H1 (cell line): Measurements from ENCODE around the gene RWDD1. TPM values are rescaled to one million over a fixed set of nuclear protein-coding genes. Genes with fewer than 3 reads are reported as not detected.

Experiments used
- CTCF ChIA-PET: fragments of 300-600 bp; sonication (Branson Sonifier 250); formaldehyde crosslinking; loops from one replicate; lab custom pipeline; 2021; ENCODE audit not compliant: partially characterized antibody; lab: Charles Lee
- POLR2A ChIA-PET: fragments of 300-600 bp; sonication (Branson Sonifier 250); formaldehyde crosslinking; loops from one replicate; lab custom pipeline; 2021; ENCODE audit warnings: inconsistent platforms; ENCODE audit not compliant: partially characterized antibody; lab: Charles Lee
- DNase-seq, 2 experiments: peaks; one replicate each; pipeline versions ENCODE4 v3.0.0 to v3.0.0-alpha.2; 2010 to 2022; ENCODE audit warnings: low spot score in 2 of 2, low read depth in 1 of 2, mixed read lengths in 1 of 2
- FAIRE-seq: peaks from 2 replicates; lab custom pipeline; 2011; peaks lifted over from hg19 to GRCh38; lab: Jason Lieb, UNC
- H2AFZ ChIP-seq: 2 replicates; pipeline ENCODE4 v1.8.1; 2012; ENCODE audit warnings: low read length, inconsistent platforms
- H2AK5ac ChIP-seq: 2 replicates; pipeline ENCODE4 v1.6.1; 2013; ENCODE audit warnings: low read depth, low read length
- H2BK120ac ChIP-seq: replicated peaks from 2 replicates; pipeline ENCODE3; 2013; ENCODE audit warnings: low read depth, low read length, inconsistent platforms
- H2BK12ac ChIP-seq: 2 replicates; pipeline ENCODE4 v1.6.1; 2013; ENCODE audit warnings: low read depth, low read length
- H2BK15ac ChIP-seq: 2 replicates; pipeline ENCODE4 v1.6.1; 2013; ENCODE audit warnings: low read length
- H2BK20ac ChIP-seq: 2 replicates; pipeline ENCODE4 v1.6.1; 2013; ENCODE audit warnings: low read length
- H2BK5ac ChIP-seq: 2 replicates; pipeline ENCODE4 v1.6.1; 2013; ENCODE audit warnings: low read depth, low read length
- H3K14ac ChIP-seq: 2 replicates; pipeline ENCODE4 v1.6.1; 2013; ENCODE audit warnings: inconsistent platforms; ENCODE audit not compliant: insufficient read length
- H3K18ac ChIP-seq: 2 replicates; pipeline ENCODE4 v1.6.1; 2013; ENCODE audit warnings: low read length; ENCODE audit errors: extremely low read depth
- H3K23ac ChIP-seq: 2 replicates; pipeline ENCODE4 v1.6.1; 2013; ENCODE audit warnings: inconsistent platforms; ENCODE audit not compliant: insufficient read length
- H3K23me2 ChIP-seq: 2 replicates; pipeline ENCODE4 v1.6.1; 2013; ENCODE audit warnings: low read depth, low read length
- H3K27ac ChIP-seq: 2 replicates; pipeline ENCODE4 v1.6.1; 2011; ENCODE audit warnings: low read depth, low read length, inconsistent platforms
- H3K27me3 ChIP-seq, 4 experiments: replicated peaks in 1 of 4; 1 replicate in 1 of 4; 2 replicates in 3 of 4; pipeline versions ENCODE4 v1.6.1 to v1.8.1; 2011 to 2013; ENCODE audit warnings: low read length in 3 of 4, mild to moderate bottlenecking in 3 of 4, inconsistent platforms in 2 of 4, mixed read lengths in 2 of 4, moderate library complexity in 1 of 4; ENCODE audit not compliant: control insufficient read depth in 3 of 4, insufficient read depth in 3 of 4; ENCODE audit errors: extremely low read depth in 1 of 4
- H3K36me3 ChIP-seq, 4 experiments: 2 replicates each; pipeline versions ENCODE4 v1.6.1 to v1.8.1; 2011 to 2013; ENCODE audit warnings: mild to moderate bottlenecking in 4 of 4, low read length in 3 of 4, moderate library complexity in 2 of 4, control low read depth in 1 of 4, inconsistent platforms in 1 of 4; ENCODE audit not compliant: insufficient read depth in 4 of 4, control insufficient read depth in 2 of 4
- H3K4ac ChIP-seq: replicated peaks from 2 replicates; pipeline ENCODE3; 2013; ENCODE audit warnings: low read length, low read depth, mixed read lengths, inconsistent platforms; ENCODE audit not compliant: insufficient read length
- H3K4me1 ChIP-seq, 4 experiments: replicated peaks in 1 of 4; 1 replicate in 1 of 4; 2 replicates in 3 of 4; pipeline versions ENCODE4 v1.6.1 to v1.8.1; 2011 to 2013; ENCODE audit warnings: low read length in 3 of 4, inconsistent platforms in 2 of 4, mixed read lengths in 1 of 4; ENCODE audit not compliant: insufficient read depth in 4 of 4, control insufficient read depth in 3 of 4
- H3K4me2 ChIP-seq, 2 experiments: 2 replicates each; pipeline versions ENCODE4 v1.6.1 to v1.8.1; 2011 to 2013; ENCODE audit warnings: low read depth in 2 of 2, low read length in 2 of 2, control low read depth in 1 of 2, inconsistent platforms in 1 of 2, mild to moderate bottlenecking in 1 of 2; ENCODE audit not compliant: insufficient read depth in 1 of 2
- H3K4me3 ChIP-seq, 4 experiments: fragments of 200-600, 300-600 bp in 1 of 4; sonication (generic), shearing (Covaris generic), sonication (Bioruptor Twin) in 1 of 4; 2 replicates each; pipeline versions ENCODE4 v1.5.1 to v1.8.1; 2011 to 2016; ENCODE audit warnings: low read length in 4 of 4, low read depth in 3 of 4, control low read depth in 2 of 4, inconsistent platforms in 2 of 4, mild to moderate bottlenecking in 2 of 4, mixed read lengths in 1 of 4, moderate library complexity in 1 of 4; ENCODE audit not compliant: insufficient read depth in 2 of 4; ENCODE audit errors: extremely low read depth in 1 of 4
- H3K56ac ChIP-seq: replicated peaks from 2 replicates; pipeline ENCODE3; 2013; ENCODE audit warnings: low read depth, mild to moderate bottlenecking, mixed read lengths, low read length, inconsistent platforms; ENCODE audit not compliant: insufficient read length
- H3K79me1 ChIP-seq: 2 replicates; pipeline ENCODE4 v1.6.1; 2013; ENCODE audit warnings: low read depth, low read length, control low read depth
- H3K79me2 ChIP-seq, 2 experiments: 2 replicates each; pipeline versions ENCODE4 v1.6.1 to v1.8.1; 2012 to 2013; ENCODE audit warnings: low read length in 2 of 2, mild to moderate bottlenecking in 2 of 2, inconsistent platforms in 1 of 2; ENCODE audit not compliant: insufficient read depth in 2 of 2, control insufficient read depth in 1 of 2
- H3K9ac ChIP-seq, 4 experiments: replicated peaks in 1 of 4; 1 replicate in 1 of 4; 2 replicates in 3 of 4; pipeline versions ENCODE4 v1.6.1 to v1.8.1; 2011 to 2013; ENCODE audit warnings: low read depth in 3 of 4, low read length in 3 of 4, control low read depth in 2 of 4, mild to moderate bottlenecking in 2 of 4, moderate library complexity in 2 of 4, inconsistent platforms in 1 of 4; ENCODE audit errors: extremely low read depth in 1 of 4
- H3K9me3 ChIP-seq, 2 experiments: 2 replicates each; pipeline versions ENCODE4 v1.6.1 to v1.8.1; 2012 to 2013; ENCODE audit warnings: mild to moderate bottlenecking in 2 of 2, moderate library complexity in 2 of 2, control low read depth in 1 of 2, inconsistent platforms in 1 of 2, low read depth in 1 of 2, low read length in 1 of 2, mixed read lengths in 1 of 2; ENCODE audit not compliant: insufficient read depth in 2 of 2
- H4K20me1 ChIP-seq, 2 experiments: replicated peaks in 1 of 2; 2 replicates each; pipeline versions ENCODE3 to v1.8.1; 2011 to 2013; ENCODE audit warnings: inconsistent platforms in 2 of 2, low read length in 2 of 2, mild to moderate bottlenecking in 1 of 2; ENCODE audit not compliant: insufficient read depth in 2 of 2, control insufficient read depth in 1 of 2
- H4K5ac ChIP-seq: 2 replicates; pipeline ENCODE4 v1.6.1; 2013; ENCODE audit warnings: low read length, low read depth, mixed read lengths, inconsistent platforms; ENCODE audit not compliant: insufficient read length
- H4K8ac ChIP-seq: 2 replicates; pipeline ENCODE4 v1.8.0; 2013; ENCODE audit warnings: mild to moderate bottlenecking, moderate library complexity, low read length, inconsistent platforms; ENCODE audit not compliant: insufficient read depth; ENCODE audit errors: extremely low read depth
- H4K91ac ChIP-seq: replicated peaks from 2 replicates; pipeline ENCODE3; 2013; ENCODE audit warnings: low read length, mixed read lengths, inconsistent platforms; ENCODE audit not compliant: insufficient read length
- BCL11A ChIP-seq, 2 experiments: IDR thresholded peaks; one replicate each; pipeline ENCODE4 v1.6.1; 2011; ENCODE audit warnings: low read depth in 2 of 2, low read length in 2 of 2, mild to moderate bottlenecking in 2 of 2
- CBX5 ChIP-seq: fragments of 300-800, 300-1000 bp; sonication (generic); IDR thresholded peaks from 2 replicates; pipeline ENCODE4 v1.7.1; 2016; ENCODE audit warnings: antibody characterized with exemption, low read length, low read depth
- CBX8 ChIP-seq: fragments of 300-800, 300-1000 bp; sonication (generic); IDR thresholded peaks from 2 replicates; pipeline ENCODE4 v1.7.1; 2016; ENCODE audit warnings: low read depth, low read length, borderline replicate concordance
- CHD1 ChIP-seq: IDR thresholded peaks from 2 replicates; pipeline ENCODE4 v1.6.1; 2012; ENCODE audit warnings: low read depth, low read length, improper control_type of control experiment
- EGR1 ChIP-seq: IDR thresholded peaks from 2 replicates; pipeline ENCODE4 v1.6.1; 2011; ENCODE audit warnings: low read depth, low read length, borderline replicate concordance
- NRF1 ChIP-seq: IDR thresholded peaks from 2 replicates; pipeline ENCODE4 v1.6.1; 2011; ENCODE audit warnings: mild to moderate bottlenecking, low read depth, low read length, improper control_type of control experiment
- PHF8 ChIP-seq: fragments of 200-600 bp; sonication (generic); conservative IDR thresholded peaks from 2 replicates; pipeline ENCODE4 v1.7.1; 2012; ENCODE audit warnings: low read depth, mild to moderate bottlenecking, inconsistent platforms, low read length, moderate library complexity
- POLR2A ChIP-seq, 2 experiments: IDR thresholded peaks; 1 replicate in 1 of 2; 2 replicates in 1 of 2; pipeline ENCODE4 v1.6.1; 2011; ENCODE audit warnings: low read depth in 2 of 2, low read length in 2 of 2, mild to moderate bottlenecking in 2 of 2; ENCODE audit errors: control extremely low read depth in 1 of 2
- POLR2AphosphoS5 ChIP-seq: IDR thresholded peaks from 2 replicates; pipeline ENCODE4 v1.6.1; 2011; ENCODE audit warnings: low read depth, low read length
- RBBP5 ChIP-seq: IDR thresholded peaks from 2 replicates; pipeline ENCODE4 v1.7.1; 2012; ENCODE audit warnings: low read depth, mild to moderate bottlenecking, inconsistent platforms, low read length, moderate library complexity, borderline replicate concordance
- SIRT6 ChIP-seq: IDR thresholded peaks from one replicate; pipeline ENCODE4 v1.7.1; 2012; ENCODE audit warnings: low read length, inconsistent platforms
- SIX5 ChIP-seq: IDR thresholded peaks from 2 replicates; pipeline ENCODE4 v1.6.1; 2011; ENCODE audit warnings: mild to moderate bottlenecking, low read depth, low read length
- SRF ChIP-seq: IDR thresholded peaks from 2 replicates; pipeline ENCODE4 v1.6.1; 2011; ENCODE audit warnings: mild to moderate bottlenecking, low read depth, low read length, moderate library complexity
- TAF7 ChIP-seq: optimal IDR thresholded peaks from 2 replicates; pipeline ENCODE3; 2011; ENCODE audit warnings: low read depth, mild to moderate bottlenecking, inconsistent platforms, low read length, moderate library complexity, borderline replicate concordance
- TBP ChIP-seq: IDR thresholded peaks from 2 replicates; pipeline ENCODE4 v1.6.1; 2011; ENCODE audit warnings: low read depth, low read length, improper control_type of control experiment
- TEAD4 ChIP-seq: IDR thresholded peaks from 2 replicates; pipeline ENCODE4 v1.6.1; 2012; ENCODE audit warnings: low read depth, low read length, inconsistent platforms, mixed read lengths
- ZNF274 ChIP-seq: IDR thresholded peaks from 2 replicates; pipeline ENCODE4 v1.7.0; 2012; ENCODE audit warnings: low read length, borderline replicate concordance; ENCODE audit errors: extremely low read depth
- polyA plus RNA-seq, 7 experiments: library from polyadenylated mRNA; depleted of rRNA in 3 of 7; stranded (reverse) in 5 of 7; unstranded in 2 of 7; fragments of >200 nt in 5 of 7; fragments of 200-250 nt in 2 of 7; gene quantifications; 1 replicate in 5 of 7; 2 replicates in 1 of 7; 4 replicates in 1 of 7; pipeline versions ENCODE4 v1.2.1 to v1.2.3, GENCODE V29; 2011 to 2013; ENCODE audit warnings: missing spikeins in 2 of 7, mixed read lengths in 2 of 7
- total RNA-seq: library from RNA; stranded (reverse); fragmentation: NEBNext Ultra II Directional; extraction: Animal tissue kit (Norgen Biotek cat#: 25700); gene quantifications from 2 replicates; pipeline ENCODE4 v1.2.1, GENCODE V29; 2021

Gene RWDD1
- total and polyA plus RNA-seq, 2 of the 8 experiments (the other 6 are each of a cell fraction or from before 2014, with no cell fraction given), result 19.5 to 35.2 TPM

DNA sequence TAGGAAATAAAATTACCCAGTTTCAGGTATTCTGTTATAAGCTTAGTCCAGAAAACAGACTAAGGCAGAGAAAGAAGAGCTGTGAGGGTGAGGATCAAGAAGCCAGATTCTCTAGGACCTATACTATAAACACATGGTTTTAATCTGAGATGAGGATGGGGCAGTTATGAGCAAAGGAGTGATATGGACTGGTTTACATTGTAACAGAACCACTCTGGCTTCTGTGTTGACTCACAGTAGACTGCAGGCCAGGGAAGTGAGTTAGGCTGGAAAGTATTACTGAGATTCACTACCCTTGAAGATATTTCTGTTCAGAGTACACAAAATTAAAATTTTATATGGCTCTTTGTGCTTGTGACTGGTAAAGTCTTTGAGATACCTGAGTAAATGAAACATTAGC is 3.2 kb upstream of the RWDD1 start:
- Histone ChIP-seq H4K8ac (no peak overlapping the region), H3K4me2 (no peak overlapping the region)
- CTCF ChIA-PET, result interaction anchor here (0.6 to 5.9 kb wide), 9 partner anchors 8 to 351 kb away, joined by 3 to 59 read pairs (median 5); partner anchors contain the start of gene CALHM4

More for the DNA sequence above, 3.2 kb upstream of the RWDD1 start:
- POLR2A ChIA-PET, result no interaction called here
- peaks cover 0 to 3% of the 10 kb centered on the region in 2 experiments for H4K20me1 ChIP-seq
- no peaks in the 10 kb centered on the region for H3K27me3 ChIP-seq
- no peak overlapping the region for H4K91ac ChIP-seq
- H3K9me3 ChIP-seq, result no peaks in the 10 kb centered on the region
- no peak overlapping the region for H2AK5ac ChIP-seq
- H3K23ac ChIP-seq, result no peak overlapping the region
- TF ChIP-seq PHF8 (no peak), RBBP5 (no peak), POLR2AphosphoS5 (no peak), EGR1 (no peak), SIX5 (no peak), SRF (no peak), CBX8 (no peak), BCL11A (IDR thresholded peaks at IDR 0.05; ENCODE audit: low read depth in 2 of 2, low read length in 2 of 2) (no peak), NRF1 (no peak), ZNF274 (no peak), TEAD4 (no peak), POLR2A (IDR thresholded peaks at IDR 0.05; ENCODE audit: control extremely low read depth in 1 of 2, low read depth in 2 of 2, low read length in 2 of 2) (no peak), TAF7 (no peak), TBP (no peak), CBX5 (no peak), CHD1 (no peak), SIRT6 (no peak)
- H2BK12ac ChIP-seq, result no peak overlapping the region
- H2BK15ac ChIP-seq, result no peak overlapping the region
- H2AFZ ChIP-seq, result no peak overlapping the region
- H3K36me3 ChIP-seq, result no peaks in the 10 kb centered on the region
- H2BK120ac ChIP-seq, result no peak overlapping the region
- no peak for DNase-seq
- no peak overlapping the region for H3K14ac ChIP-seq
- H3K23me2 ChIP-seq, result peaks cover 3% of the 10 kb centered on the region; the same call in 1 of the 2 replicates
- H3K79me1 ChIP-seq, result peaks cover 2% of the 10 kb centered on the region; the same call in 1 of the 2 replicates
- H2BK20ac ChIP-seq, result no peak overlapping the region
- H3K4me1 ChIP-seq, result peaks cover 0 to 3% (median 1%) of the 10 kb centered on the region in 4 experiments; a peak in 3 of 7 replicates
- no peak overlapping the region for H3K9ac ChIP-seq
- no peak overlapping the region for H3K4ac ChIP-seq
- H4K5ac ChIP-seq, result no peak overlapping the region
- H3K18ac ChIP-seq, result no peak overlapping the region
- no peak for FAIRE-seq
- H2BK5ac ChIP-seq, result no peak overlapping the region
- H3K4me3 ChIP-seq, result no peak overlapping the region
- no peak overlapping the region for H3K27ac ChIP-seq
- peaks cover 5 to 22% of the 10 kb centered on the region in 2 experiments; a peak in 3 of 4 replicates for H3K79me2 ChIP-seq
- H3K56ac ChIP-seq, result no peak overlapping the region
